Measurements from ENCODE around the gene SIRT7.
A peak's percentile ranks its signal among the peaks of the same experiment; 100 is the strongest.
"Not testable (repeated sequence)": the region's sequence is repeated elsewhere in the genome, so short reads cannot be mapped to it uniquely, and the experiment has no call there.

The SIRT7 gene

DNA sequence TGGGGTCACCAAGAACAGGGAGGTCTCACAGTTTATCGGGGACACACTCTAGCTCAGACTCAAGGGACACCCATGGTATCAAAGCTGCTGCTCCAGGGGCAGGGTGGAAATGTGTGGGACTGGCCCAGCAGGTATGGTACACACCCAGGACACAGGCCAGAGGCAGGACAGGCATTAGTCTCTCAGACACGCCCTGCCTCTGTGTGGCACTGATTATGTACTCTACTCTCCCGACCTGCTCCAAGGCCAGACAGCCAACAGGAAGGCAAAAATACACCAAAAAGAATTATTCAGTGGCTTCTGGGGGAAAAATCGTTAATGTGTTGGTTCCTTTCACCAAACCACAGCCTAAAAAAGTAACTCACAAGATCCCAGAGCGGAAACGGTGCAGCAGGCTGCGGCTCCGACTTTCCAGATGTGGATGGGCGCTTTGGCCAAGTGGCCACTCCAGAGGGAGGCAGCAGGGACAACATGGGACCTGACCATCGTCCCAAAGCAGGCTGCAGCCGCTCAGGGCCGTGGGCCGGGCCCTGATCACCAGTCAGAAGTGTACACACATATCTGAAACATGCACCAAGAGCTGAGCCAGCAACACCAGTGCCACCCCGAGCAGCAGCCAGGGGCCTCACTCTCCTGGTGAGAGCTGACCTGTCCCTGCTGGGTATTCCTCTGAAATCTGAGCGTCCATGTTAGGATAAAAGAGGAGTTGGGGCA lies 1.0 kb upstream of the SIRT7 start:
- DNase-seq: no peak

DNA sequence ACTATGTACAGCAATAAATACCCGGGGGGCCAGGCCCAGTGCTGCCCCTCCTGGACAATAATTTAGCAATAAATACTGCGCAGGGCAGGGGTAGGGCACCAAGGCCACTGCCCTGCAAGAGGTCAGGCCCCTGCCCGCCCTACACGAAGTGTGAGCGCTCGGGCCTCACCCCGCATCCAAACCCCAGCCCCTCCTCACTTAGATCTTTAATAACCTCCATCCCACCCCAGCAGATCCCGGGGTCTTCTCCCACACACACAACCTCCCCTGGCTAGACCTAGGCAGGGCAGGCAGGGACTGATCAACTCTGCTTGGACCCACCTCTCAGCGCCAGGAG lies 325 bp upstream of the SIRT7 start:
- not testable (repeated sequence) for DNase-seq

DNA sequence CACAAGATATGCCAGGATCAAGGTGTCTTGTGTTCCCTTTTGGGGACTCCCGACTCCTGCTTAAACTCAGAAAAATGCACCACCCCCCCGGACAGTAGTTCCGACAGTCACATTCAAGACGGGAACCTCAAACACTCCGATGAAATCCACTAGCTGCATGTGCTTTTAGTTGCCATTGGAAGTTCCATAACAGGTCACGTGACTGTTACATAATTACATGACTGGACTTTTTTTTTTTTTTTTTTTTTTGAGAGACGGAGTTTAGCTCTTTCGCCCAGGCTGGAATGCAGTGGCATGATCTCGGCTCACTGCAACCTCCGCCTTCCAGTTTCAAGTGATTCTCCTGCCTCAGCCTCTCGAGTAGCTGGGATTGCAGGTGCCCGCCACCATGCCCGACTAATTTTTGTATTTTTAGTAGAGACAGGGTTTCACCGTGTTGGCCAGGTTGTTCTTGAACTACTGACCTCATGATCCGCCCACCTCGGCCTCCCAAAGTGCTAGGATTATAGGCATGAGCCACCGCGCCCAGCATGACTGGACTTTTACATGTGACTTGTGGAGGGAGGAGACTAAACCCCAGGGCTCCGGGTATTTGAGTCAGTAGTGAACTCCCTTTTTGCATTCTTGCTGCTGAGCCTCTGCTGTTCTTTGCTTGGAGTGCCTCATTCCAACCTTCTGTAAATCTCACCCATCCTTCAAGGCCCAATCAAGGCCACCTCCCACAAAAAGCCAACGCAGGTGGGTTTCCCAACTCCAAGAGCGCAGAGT lies 1.6 kb downstream of the SIRT7 start:
- DNase-seq: no peak

DNA sequence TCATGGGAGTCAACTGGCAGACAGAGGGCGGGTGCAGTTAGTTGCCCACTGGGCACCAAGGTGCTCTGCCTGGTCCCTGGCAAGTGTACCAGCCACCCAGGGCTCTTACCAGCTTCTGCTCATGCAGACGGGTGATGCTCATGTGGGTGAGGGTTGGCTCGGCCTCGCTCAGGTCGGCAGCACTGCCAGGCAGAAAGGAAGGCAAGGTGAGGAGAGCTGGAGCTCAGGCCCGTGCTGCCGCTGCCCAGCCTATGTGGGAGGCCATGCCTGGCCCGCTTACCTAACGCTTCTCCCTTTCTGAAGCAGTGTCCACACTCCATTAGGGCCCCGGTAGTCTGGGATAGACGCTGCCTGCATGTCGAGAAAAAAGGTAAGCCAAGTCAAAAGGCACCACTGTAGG lies 2.6 kb downstream of the SIRT7 start:
- no peak for DNase-seq

DNA sequence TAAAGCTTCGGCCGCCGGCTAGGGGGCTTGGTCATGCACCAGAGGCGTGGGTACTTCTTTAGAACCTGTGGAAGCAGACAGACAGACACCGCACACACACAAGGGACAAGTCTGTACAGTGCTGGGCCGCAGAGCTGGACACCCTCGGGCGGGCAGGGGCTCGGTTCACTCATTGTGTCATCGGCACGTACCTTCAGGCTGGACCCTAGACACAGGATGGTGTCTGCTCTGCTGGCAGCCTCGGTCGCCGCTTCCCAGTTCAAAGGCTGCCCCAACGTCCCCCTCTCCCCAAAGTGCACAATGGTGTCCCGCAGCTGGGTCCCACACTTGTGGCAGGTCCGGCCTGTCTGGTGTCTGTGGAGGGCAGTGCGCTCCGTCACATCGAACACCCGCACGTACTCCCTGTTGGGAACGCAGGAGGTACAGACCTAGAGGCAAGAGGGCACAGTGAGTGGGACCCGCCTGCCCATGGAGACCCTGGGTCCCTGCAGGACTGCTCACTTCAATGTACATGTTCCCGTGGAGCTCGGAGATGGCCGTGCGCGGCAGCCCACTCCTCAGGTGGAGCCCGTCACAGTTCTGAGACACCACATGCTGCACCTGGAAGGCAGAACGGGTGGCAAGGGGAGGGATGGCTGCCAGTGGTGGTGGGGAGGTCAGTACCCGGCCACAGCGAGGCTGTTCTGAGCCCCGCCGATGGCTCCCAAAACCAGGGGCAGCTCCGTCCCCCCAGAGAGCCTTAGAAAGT lies 3.7 kb downstream of the SIRT7 start:
- no peak for DNase-seq

DNA sequence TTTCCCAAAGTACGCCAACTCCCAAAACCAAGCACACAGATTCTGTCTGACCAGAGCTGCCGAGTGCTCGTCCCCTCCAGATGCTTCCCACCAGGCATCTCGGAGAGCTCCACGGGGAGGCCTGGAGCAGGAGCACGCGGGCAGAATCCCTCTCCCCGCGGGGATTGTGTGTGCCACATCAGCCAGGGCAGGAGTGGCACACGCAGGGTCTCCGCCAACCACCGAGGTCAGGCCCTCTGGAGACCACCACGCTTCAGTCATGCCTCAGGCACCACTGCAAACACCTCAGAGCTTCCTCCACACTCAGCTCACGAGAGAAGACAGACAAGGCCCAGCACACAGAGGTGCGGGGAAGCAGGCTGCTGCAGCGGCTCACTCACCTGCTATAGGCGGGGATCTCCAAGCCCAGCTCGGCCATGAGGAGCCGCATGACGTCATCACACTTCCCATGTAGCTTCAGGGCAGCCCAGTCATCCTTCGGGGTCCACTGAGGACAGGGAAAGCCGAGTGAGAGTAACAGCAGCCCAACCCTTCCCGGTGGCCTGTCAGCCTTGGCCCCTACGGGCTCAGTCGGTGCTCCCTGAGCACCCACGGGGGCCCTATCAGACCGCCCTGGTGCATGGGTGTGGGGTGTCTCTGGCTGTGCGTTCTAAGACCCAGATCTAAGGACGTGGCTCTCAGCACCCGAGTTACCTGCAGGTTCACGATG lies 4.4 kb downstream of the SIRT7 start:
- no peak for DNase-seq

DNA sequence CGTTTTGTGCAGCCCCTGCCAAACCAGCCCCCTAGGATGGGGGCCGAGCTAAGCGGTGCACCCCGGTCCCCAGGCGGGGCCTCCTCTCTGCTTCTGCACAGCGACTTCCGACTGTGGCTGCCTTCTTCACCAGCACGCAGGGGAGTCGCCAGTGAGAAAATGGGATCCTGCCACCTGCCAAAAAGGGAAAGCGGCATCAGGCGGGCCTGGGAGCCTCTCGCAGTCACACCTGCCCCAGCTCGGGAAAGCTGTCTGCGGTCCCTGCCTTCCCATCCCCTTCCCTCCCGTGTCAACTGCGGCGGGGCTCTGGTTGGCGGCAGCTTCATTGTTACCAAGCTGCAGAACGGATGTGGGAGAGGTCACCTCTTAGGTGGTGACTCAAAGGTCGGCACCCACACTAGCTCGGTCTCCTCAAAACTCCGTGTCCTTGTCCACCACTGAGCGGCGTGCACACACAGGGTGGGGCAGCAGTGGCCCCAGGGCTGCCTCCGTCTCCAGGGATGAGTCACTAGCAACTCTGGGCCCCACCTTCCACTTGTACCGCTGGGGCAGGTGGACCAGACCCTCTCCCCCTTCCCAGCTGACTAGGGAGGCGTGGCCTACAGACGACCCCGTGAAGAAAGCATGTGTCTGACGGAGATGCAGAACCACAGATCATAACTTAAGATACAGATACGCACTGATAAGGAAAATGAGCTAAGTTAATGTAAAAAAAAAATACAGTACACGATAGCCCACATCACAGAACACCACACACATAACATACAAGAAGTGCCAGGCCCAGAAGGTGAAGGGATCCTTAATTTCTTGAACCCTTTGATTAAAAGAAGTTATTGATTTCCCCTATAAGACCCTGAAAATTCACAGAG lies 5.3 kb downstream of the SIRT7 start:
- no peak for DNase-seq

DNA sequence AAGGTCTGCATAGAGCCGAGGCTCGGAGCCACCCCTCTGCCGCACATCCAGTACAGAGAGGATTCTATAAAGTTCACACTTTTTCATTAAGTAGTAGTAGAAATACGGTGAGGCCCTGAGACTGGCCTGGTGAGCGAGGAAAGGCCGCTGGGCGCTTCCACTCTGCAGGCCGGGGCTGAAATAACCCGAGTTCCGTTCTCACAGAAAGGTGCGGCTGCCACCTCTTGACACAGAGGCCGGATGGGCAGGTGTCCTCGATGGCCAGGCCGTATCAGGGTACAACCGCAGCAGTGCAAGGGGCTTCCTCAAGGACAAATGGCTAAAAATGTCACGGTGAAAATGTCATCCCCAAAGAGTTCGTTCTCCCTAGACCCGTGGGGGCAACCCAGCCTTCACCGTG lies 6.0 kb downstream of the SIRT7 start:
- DNase-seq: no peak

DNA sequence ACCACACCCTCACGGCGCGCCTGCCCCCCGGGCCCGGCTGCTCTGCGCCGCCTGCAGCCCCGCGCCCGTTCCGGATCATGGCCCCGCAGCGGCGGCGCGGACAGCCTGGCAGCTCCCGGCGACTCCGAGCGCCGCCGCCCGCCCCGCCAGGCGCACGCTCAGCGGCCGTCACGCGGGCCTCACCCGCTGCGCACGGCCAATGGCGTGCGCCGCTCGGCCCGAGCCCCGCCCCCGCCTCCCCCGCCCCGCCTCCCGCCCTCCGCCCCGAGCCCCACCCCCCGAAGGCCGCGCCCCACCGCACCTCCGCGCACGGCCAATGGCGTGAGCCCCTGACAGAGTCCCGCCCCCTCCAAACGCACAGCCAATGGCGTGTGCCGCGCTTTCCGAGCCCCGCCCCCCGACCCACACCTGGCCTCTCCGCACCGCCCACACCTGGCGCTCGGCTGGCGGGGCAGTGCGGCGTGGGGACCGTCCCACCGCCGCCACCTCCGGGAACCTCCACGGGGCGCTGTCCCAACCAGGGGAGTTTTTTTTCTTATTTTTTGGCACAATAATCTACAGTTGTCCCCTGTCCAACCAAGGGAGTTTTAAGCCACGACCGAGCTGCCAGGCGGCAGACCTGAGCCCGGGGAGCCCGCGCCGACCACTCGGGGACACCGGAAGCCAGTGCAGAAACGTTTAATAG lies 6.6 kb downstream of the SIRT7 start, which contains the start of gene PCYT2:
PCYT2 (minus strand) TSS at position 123 of the 685 bp plus-strand sequence; CDS start at position 79, 44 bp downstream.
- DNase-seq: peak; percentile 95

DNA sequence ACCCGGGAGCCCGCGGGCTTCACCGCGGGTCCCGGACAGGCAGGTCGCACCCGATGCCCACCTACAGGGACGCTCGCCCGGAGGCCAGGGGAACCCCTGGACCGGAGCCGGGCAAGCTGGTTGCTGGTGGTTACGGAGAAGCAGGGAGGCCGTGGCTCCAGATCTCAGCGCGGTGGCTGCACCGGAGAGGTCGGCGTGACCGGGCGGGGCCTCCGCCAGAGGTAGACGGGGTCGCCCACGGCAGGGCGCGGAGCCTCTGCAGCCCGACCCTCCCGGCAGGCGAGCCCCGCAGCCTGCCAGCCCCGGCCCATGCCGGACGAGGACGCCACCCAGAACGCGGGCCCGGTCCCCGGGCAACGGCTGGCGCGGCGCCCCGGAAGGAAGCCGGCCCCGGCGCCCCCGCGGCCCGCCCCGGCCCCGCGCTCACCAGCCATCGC lies 7.1 kb downstream of the SIRT7 start:
- DNase-seq: no peak

DNA sequence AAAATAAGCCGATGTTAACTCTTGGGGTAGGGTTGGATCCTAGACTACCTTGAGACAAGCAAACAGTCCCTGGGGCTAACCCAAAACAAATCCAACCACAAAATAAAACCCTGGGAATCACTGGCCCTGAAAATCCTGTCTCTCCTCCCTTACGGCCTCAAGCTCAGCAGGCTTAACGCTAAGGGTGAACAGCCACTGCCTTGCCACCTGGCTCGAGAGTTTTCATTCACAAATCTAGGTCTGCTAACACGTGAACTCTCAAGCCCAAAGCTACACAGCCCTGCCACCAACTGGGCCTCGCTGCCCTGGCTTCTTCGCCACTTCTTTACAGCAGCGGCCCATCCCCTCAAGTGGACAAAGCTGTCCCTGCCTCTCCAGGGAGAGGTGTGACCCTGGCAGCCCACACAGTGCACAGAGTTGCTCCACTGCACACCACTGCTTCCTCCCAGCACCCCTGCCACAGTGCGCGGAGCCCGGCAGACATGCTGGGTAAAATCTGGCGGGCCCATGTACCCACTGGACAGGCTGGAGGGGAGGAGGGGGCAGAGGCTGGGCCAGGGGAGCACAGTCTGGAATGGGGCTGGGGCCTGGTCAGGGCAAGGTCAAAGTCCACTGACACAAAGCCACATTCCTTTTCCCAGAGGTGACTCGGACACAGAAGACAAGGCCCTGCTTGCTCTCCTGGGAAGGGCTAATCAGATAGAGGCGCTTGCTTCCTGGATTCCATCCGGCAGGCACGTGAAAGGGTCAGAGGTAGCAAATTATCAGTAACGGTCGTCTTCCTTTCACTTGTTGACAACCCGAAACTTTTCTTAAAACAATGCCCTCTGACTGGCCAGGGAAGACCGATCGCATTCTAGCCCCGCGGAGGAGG lies 7.8 kb downstream of the SIRT7 start:
- DNase-seq: no peak

DNA sequence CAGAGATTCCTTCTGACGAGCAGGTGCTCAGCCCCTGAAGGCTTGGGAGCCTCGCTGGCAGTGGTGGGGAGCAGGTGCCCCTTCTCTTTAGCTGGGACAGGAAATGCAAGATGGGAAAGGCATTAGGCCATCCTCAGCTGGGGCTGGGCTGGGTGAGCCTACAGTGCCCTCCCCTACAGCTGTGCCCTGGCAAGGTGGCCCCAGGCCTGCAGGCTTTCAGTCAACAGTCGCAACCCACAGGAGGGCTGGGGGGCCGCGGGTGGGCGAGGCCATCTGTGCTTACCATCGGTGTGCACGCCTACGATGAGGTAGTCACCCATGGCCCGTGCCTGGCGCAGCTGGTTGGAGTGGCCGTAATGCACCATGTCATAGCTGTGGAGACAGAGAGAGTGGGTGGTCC lies 8.7 kb downstream of the SIRT7 start:
- DNase-seq: no peak

DNA sequence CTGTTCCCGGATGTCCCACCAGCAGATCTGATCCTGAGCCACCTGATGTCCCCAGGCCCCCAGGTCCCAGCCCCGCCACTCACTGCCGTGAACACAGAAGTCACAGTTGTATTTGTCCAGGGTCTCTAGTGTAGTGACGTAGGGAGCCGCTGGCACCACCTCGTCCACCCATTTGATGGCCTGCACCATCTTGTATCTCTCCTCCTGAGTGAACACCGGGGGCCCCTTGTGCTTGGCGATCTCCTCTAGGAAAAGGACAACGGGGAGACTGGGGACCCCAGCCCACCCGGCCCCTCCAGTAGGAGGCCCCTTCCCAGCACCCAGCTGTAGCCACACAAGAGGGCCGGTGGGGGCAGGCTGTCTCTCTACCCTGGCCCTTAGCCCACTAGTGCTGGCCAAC lies 9.2 kb downstream of the SIRT7 start:
- no peak for DNase-seq

DNA sequence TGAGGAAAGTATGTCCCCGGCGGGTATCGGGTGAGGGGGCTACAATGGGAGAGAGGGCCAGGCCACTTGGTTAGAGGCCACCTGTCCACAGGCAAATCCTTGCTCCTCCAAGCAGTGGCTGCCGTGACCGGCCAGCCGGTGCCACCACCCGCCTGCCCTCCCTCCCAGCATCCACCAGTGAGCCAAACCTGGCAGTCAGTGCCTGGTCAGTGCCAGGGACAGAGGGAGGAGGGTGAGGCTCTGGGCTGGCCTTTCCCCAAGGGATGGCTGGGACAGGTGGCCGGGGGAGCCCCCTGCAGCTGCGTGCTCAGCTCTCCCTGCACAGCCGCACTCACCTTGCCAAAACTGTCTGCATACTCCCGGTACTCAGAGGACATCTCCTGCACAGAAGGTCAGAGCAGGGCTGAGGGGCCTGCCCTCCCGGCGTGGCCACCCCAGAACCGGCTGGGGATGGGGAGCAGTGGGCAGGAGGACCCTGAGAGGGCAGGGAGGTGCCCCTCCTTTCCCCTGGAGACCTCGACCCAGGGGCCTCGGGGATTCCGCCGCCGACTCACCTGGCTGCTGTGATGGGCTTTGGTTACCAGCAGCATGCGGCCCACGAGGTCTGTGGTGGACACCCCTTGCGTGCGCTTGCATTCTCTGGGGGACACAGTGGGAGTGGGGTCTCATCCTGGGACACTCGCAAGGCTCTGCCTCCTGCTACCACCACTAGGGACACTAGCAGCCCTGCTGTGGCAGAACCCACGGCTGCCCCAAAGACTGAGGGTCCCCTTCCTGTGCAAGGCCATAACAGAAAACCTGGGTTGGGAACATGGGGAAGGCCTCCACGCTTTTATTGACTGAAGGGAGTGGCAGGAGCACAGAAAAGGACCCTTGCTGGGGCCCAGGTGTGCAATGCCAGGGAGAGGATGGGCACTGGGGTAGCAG lies 10.5 kb downstream of the SIRT7 start:
- no peak for DNase-seq

DNA sequence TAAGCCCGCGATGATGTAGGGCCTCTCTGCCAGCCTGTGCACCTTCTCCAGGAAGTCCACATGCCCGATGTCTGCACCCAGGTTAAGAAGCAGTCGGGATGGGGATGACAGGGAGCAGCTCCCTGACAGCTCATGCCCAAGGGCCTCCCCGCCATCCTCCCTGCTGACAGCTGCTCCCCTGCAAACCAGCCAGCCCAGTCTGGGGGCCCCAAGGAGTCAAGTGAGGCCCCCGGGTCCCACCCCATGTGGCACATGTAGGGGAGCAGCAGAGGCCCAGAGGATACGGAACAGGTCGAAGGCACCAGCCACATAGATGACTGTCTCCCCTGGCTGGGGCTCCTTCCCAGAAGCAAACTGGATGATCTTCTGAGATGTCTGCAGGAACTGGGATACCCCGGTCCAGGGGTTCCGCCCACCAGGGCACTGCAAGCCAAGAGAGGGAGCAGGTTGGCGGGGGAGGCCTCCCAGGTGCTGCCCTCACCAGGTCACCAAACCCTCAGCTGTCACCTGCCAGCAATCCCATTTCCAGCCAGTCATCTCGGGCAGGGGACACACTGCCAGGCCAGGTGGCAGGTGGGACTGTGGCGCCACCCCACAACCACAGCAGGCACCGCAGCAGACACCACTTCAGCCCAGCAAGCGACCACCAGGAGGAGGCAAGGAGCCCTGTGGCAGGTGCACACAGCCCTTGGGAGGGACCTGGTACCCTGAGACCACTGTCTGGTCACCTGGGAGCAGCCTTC lies 11.3 kb downstream of the SIRT7 start:
- no peak for DNase-seq

DNA sequence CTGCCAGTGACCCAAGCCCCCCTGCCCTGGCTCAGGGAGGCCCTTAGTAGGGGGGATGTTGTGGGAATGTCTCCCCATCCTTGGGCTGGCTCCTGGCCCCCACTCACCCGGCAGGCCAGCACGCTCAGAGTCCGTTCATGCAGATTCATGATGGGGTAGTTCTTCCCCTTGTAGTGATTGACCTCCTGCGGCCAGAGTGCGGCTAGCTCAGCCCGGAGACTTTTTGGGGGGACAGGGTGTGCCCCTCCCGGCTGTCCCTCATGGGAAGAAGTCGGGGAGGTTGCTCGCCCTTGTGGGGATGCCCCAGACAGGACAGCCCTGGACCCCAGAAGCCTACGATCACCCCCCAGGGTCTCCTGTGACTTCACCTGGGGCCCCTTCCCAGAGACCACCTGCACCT lies 12.0 kb downstream of the SIRT7 start:
- no peak for DNase-seq

DNA sequence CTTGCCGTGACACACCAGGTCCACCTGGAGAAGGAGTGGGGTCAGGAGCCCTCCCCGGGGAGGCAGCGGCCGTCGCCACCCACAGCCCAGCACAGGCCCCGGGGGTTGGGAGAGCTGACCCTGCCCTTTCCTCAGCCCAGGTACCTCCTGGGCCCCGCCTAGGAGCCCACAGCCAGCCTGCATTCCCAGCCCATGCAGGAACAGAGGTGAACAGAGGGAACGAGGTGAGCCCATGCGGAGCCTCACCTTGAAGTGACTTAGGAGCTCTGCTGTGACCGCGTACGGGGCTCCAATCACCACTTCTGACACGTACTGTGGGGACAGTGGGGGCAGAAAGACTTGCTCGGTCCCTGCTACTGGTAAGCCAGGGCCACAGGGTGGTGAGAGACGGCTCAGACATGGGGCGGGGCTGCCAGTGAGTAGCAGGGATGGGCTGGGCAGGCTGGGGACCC lies 12.5 kb downstream of the SIRT7 start:
- no peak for DNase-seq

DNA sequence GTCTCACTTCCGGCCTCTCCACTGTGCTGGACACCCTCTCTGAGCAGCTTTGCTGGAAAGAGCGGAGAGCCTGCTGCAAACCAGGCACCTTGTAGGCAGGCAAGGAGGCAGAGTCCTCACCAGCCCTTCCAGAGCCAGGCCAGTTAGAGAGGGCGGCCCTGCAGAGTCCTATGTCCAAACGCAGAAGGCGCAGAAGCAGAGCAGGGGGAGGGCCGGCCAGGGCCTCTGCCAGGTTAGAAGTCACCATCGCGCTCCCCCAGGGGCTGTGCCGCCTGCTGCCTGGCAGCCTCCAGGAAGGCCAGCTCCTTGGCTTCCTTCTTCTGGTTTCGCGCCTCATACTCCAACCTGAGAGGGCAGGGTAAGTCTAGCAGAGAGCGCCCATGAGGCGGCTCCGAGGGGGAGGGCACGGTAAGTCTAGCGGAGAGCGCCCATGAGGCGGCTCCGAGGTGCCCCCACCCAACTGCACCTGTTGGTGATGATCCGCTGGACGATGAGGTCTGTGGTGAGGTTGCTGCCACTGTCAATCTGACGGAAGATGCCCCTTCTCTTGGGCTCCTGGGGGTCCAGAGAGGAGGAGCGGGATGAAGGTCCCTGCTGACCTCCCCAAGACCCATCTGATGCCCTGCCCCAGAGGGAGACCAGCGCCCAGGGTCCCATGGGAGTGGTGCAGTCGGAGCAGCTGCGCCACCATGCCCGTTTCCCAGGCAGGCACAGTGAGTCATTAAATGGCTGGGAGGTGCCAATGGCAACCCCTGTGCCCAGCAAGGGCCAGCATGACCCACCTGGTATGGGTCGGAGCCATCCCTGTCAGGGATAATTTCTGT lies 13.2 kb downstream of the SIRT7 start:
- no peak for DNase-seq
